ENCODE data around the gene PTGES2.

The PTGES2 gene

GRCh38 chr9:128103589-128103962 lies 24.0 kb downstream of the PTGES2 start:
- no peaks in the 10 kb centered on the region for H3K9me3 ChIP-seq (replicated peaks; ENCODE audit: insufficient read depth, low read length)
- no peak overlapping the region for H3K27ac ChIP-seq (ENCODE audit: low read length)
- no peaks in the 10 kb centered on the region for H3K9me2 ChIP-seq (replicated peaks; ENCODE audit: insufficient read depth, low read length)
- H4K20me1 ChIP-seq (ENCODE audit: insufficient read depth, low read length): peaks cover 14% of the 10 kb centered on the region
- H3K4me2 ChIP-seq (ENCODE audit: low read depth, low read length): no peak overlapping the region
- H3F3A ChIP-seq (ENCODE audit: insufficient read depth, low read length): peaks cover 11% of the 10 kb centered on the region; the same call in 1 of the 2 replicates
- no peak overlapping the region for H2AFZ ChIP-seq (ENCODE audit: low read length)
- H3K79me2 ChIP-seq (ENCODE audit: low read length): peaks cover 66% of the 10 kb centered on the region
- peaks cover 10% of the 10 kb centered on the region for H3K36me3 ChIP-seq (replicated peaks; ENCODE audit: insufficient read depth, low read length)
- no peak overlapping the region for H3K4me3 ChIP-seq (ENCODE audit: low read length)
- H3K9ac ChIP-seq (ENCODE audit: low read length): no peak overlapping the region
- no peak for DNase-seq
- H3K4me1 ChIP-seq (ENCODE audit: low read length): no peaks in the 10 kb centered on the region
- TF ChIP-seq CTCF (IDR thresholded peaks at IDR 0.05; ENCODE audit: low read length) (no peak), EZH2 (optimal IDR thresholded peaks at IDR 0.05; ENCODE audit: low read depth, low read length) (no peak), EZH2phosphoT487 (IDR thresholded peaks at IDR 0.05; ENCODE audit: low read length) (no peak)
- no peaks in the 10 kb centered on the region for H3K27me3 ChIP-seq (replicated peaks; ENCODE audit: insufficient read depth, low read length)

DNA sequence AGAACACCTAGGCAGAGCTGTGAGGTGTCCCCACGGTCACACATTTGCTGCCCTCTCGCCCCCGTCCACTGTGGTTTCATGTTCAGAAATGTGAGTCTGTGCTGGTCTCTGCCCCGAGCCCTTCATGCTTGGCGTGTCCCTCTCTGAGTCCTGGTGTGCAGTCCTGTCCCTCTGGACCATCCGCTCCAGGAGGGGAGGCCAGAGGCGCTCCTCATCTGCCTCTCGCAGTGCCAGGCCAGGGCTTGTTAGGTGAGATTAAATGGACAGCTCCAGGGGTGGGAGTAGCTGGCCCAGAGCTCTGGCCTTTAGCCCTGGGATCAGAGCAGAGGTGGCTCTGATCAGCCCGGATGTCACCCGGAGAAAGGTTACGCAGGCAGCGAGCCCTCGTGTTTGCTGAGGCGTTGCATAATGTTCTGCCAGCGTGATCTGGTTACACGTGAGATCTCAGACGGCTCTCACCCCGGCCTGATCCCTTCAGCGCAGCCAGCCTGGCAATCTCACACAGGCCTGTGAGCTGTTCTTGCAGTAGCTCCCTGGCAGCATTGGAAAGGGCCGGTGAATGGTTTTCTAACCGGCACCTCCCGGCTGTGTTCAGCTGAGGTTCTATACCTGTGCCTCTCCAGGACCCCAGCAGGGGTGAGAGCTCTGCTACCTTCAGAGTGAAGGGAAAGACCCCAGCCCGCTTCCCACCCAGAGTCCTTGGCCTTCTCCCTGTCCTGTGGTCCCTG lies 24.5 kb downstream of the PTGES2 start:
- Histone ChIP-seq H3K9ac (ENCODE audit: low read length) (no peak overlapping the region), H3K4me2 (ENCODE audit: low read depth, low read length) (no peak overlapping the region), H3K9me3 (replicated peaks; ENCODE audit: insufficient read depth, low read length) (no peaks in the 10 kb centered on the region), H3K9me2 (replicated peaks; ENCODE audit: insufficient read depth, low read length) (no peaks in the 10 kb centered on the region), H3K4me3 (ENCODE audit: low read length) (no peak overlapping the region), H3K27ac (ENCODE audit: low read length) (no peak overlapping the region), H3K4me1 (ENCODE audit: low read length) (no peaks in the 10 kb centered on the region), H3K79me2 (ENCODE audit: low read length) (peaks cover 71% of the 10 kb centered on the region), H2AFZ (ENCODE audit: low read length) (no peak overlapping the region), H3K27me3 (replicated peaks; ENCODE audit: insufficient read depth, low read length) (no peaks in the 10 kb centered on the region), H3K36me3 (replicated peaks; ENCODE audit: insufficient read depth, low read length) (peaks cover 10% of the 10 kb centered on the region), H3F3A (ENCODE audit: insufficient read depth, low read length) (peaks cover 6% of the 10 kb centered on the region; the same call in 1 of the 2 replicates), H4K20me1 (ENCODE audit: insufficient read depth, low read length) (peaks cover 20% of the 10 kb centered on the region)
- DNase-seq: no peak
- TF ChIP-seq CTCF (IDR thresholded peaks at IDR 0.05; ENCODE audit: low read length) (no peak), EZH2 (optimal IDR thresholded peaks at IDR 0.05; ENCODE audit: low read depth, low read length) (no peak), EZH2phosphoT487 (IDR thresholded peaks at IDR 0.05; ENCODE audit: low read length) (no peak)

- no peaks in the 10 kb centered on the region for H3K27me3 ChIP-seq (replicated peaks; ENCODE audit: insufficient read depth, low read length)
- no peaks in the 10 kb centered on the region for H3K9me3 ChIP-seq (replicated peaks; ENCODE audit: insufficient read depth, low read length)
- no peak overlapping the region for H3K4me2 ChIP-seq (ENCODE audit: low read depth, low read length)
- H4K20me1 ChIP-seq (ENCODE audit: insufficient read depth, low read length): peaks cover 28% of the 10 kb centered on the region
- H3K79me2 ChIP-seq (ENCODE audit: low read length): peaks cover 76% of the 10 kb centered on the region
- peaks cover 4% of the 10 kb centered on the region; the same call in 1 of the 2 replicates for H3F3A ChIP-seq (ENCODE audit: insufficient read depth, low read length)
- no peak overlapping the region for H3K4me3 ChIP-seq (ENCODE audit: low read length)
- no peak for DNase-seq
- peaks cover 4% of the 10 kb centered on the region for H3K36me3 ChIP-seq (replicated peaks; ENCODE audit: insufficient read depth, low read length)
- H3K9me2 ChIP-seq (replicated peaks; ENCODE audit: insufficient read depth, low read length): no peaks in the 10 kb centered on the region
- no peak overlapping the region for H3K27ac ChIP-seq (ENCODE audit: low read length)
- no peaks in the 10 kb centered on the region for H3K4me1 ChIP-seq (ENCODE audit: low read length)
- no peak overlapping the region for H3K9ac ChIP-seq (ENCODE audit: low read length)
- TF ChIP-seq EZH2phosphoT487 (IDR thresholded peaks at IDR 0.05; ENCODE audit: low read length) (no peak), CTCF (IDR thresholded peaks at IDR 0.05; ENCODE audit: low read length) (no peak)
- H2AFZ ChIP-seq (ENCODE audit: low read length): no peak overlapping the region
Observed at GRCh38 chr9:128102196-128102595, 25.3 kb downstream of the PTGES2 start.

All from MM.1S (cell line).